Thoracic aorta (tissue), 2 donors: ENCODE results near the gene RAB30. TPM values are rescaled to one million over a fixed set of nuclear protein-coding genes. Genes with fewer than 3 reads are reported as not detected.

Experiments used
- ATAC-seq: fragments of 150-250 bp; one replicate; pipeline ENCODE4 v1.8.0; 2017; ENCODE audit warnings: low read depth; ENCODE audit not compliant: insufficient number of reproducible peaks, low FRiP score
- DNase-seq: peaks from one replicate; pipeline ENCODE4 v3.0.0-alpha.2; 2020; ENCODE audit warnings: low spot score
- H3K27ac ChIP-seq, 2 donors: fragments of 200-600 bp; sonication (generic); 1 replicate in 1 of 2; 2 replicates in 1 of 2; pipeline ENCODE4 v1.5.1; 2016; ENCODE audit warnings: mild to moderate bottlenecking in 2 of 2, moderate library complexity in 2 of 2
- H3K27me3 ChIP-seq: fragments of 200-600 bp; sonication (generic); replicated peaks from 2 replicates; pipeline ENCODE4 v1.6.0; 2016; ENCODE audit warnings: mild to moderate bottlenecking; ENCODE audit not compliant: insufficient read depth
- H3K36me3 ChIP-seq: fragments of 200-600 bp; sonication (generic); one replicate; pipeline ENCODE4 v1.5.1; 2016
- H3K4me1 ChIP-seq, 2 donors: fragments of 200-600 bp; sonication (generic); 1 replicate in 1 of 2; 2 replicates in 1 of 2; pipeline versions ENCODE4 v1.5.1 to v1.6.0; 2016; ENCODE audit warnings: low read depth in 2 of 2, mild to moderate bottlenecking in 1 of 2; ENCODE audit not compliant: control insufficient read depth in 1 of 2
- H3K4me3 ChIP-seq: fragments of 200-600 bp; sonication (generic); 2 replicates; pipeline ENCODE4 v1.5.1; 2016; ENCODE audit warnings: mild to moderate bottlenecking
- H3K9me3 ChIP-seq: fragments of 200-600 bp; sonication (generic); 2 replicates; pipeline ENCODE4 v1.5.1; 2016
- total RNA-seq, 2 donors: library from RNA; depleted of rRNA; stranded (reverse); fragments of >200 nt; gene quantifications; one replicate each; pipeline versions ENCODE4 v1.1.0 to v1.2.3, GENCODE V29; 2016
- TF ChIP-seq, protein P1 (sequence below): fragments of 200-600 bp; sonication (generic); IDR thresholded peaks from one replicate; pipeline ENCODE4 v1.5.1; 2019; ENCODE audit warnings: antibody characterized with exemption

Gene RAB30
- total RNA-seq, 2 donors from 2014 or later, result 16.6 to 25.7 TPM

DNA sequence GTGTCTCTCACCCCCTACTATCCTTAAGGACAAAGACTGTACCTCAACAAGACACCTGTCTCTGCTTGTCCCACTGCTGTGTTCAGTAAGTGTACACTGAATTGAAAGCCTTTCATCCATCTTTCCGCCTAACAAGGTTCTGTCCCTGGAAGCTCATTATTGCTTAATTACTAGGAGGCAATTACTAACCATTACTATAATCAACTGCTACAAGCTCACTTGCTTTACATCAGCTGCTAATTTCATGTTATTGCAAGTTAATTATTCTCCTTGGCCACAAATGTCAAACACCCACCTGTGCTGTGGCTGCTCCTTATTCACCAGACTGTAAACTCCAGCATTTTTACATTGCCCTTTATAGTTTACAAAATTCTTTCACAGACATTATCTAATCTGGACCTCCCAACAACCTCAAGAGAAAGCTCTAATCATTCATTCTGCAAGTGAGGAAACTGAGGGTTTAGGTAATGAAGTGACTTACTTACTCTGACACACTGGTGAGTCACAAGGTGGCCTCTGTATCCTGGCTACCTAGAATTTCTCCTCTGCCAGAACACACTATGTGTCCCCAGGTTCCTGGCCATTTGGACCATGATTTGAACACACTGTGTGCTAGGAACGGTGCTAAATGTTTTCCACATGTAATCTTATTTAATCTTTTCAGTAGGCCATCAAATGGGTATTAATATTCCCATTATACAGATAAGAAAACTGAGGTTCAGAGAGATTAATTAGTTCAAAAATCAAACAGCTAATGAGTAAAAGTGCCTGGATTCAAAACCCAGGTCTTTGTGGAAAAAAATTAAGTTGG is 66.7 kb downstream of the RAB30 start:
- Histone ChIP-seq H3K4me3 (no peak overlapping the region), H3K27ac (no peak overlapping the region), H3K4me1 (peaks cover 18 to 27% of the 10 kb centered on the region in 2 donors), H3K36me3 (no peaks in the 10 kb centered on the region), H3K27me3 (no peaks in the 10 kb centered on the region), H3K9me3 (no peaks in the 10 kb centered on the region)
- DNase-seq, result no peak
- TF ChIP-seq, protein P1, sequence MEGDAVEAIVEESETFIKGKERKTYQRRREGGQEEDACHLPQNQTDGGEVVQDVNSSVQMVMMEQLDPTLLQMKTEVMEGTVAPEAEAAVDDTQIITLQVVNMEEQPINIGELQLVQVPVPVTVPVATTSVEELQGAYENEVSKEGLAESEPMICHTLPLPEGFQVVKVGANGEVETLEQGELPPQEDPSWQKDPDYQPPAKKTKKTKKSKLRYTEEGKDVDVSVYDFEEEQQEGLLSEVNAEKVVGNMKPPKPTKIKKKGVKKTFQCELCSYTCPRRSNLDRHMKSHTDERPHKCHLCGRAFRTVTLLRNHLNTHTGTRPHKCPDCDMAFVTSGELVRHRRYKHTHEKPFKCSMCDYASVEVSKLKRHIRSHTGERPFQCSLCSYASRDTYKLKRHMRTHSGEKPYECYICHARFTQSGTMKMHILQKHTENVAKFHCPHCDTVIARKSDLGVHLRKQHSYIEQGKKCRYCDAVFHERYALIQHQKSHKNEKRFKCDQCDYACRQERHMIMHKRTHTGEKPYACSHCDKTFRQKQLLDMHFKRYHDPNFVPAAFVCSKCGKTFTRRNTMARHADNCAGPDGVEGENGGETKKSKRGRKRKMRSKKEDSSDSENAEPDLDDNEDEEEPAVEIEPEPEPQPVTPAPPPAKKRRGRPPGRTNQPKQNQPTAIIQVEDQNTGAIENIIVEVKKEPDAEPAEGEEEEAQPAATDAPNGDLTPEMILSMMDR, result no peak
- ATAC-seq, result no peak

DNA sequence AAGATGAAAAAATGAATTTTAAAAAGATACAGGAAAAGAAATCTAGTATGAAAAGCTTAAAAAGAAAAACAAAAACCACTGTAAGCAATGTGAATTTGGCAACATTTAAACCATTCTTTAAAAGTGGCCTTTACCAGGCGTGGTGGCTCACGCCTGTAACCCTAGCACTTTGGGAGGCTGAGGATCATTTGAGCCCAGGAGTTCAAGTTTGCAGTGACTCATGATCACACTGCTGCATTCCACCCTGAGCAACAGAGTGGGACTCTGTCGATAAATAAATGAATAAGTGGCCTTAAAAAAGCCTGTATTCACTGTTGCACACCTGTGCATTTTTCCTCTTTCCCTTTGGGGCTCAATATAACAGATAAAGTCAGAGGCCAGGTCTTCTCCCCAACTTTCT is 69.2 kb downstream of the RAB30 start:
- DNase-seq, result no peak
- ATAC-seq, result no peak
- Histone ChIP-seq H3K27me3 (no peaks in the 10 kb centered on the region), H3K36me3 (no peaks in the 10 kb centered on the region), H3K4me3 (no peak overlapping the region), H3K4me1 (peaks cover 7 to 19% of the 10 kb centered on the region in 2 donors), H3K9me3 (no peaks in the 10 kb centered on the region), H3K27ac (no peak overlapping the region)
- TF ChIP-seq, protein P1, result no peak

DNA sequence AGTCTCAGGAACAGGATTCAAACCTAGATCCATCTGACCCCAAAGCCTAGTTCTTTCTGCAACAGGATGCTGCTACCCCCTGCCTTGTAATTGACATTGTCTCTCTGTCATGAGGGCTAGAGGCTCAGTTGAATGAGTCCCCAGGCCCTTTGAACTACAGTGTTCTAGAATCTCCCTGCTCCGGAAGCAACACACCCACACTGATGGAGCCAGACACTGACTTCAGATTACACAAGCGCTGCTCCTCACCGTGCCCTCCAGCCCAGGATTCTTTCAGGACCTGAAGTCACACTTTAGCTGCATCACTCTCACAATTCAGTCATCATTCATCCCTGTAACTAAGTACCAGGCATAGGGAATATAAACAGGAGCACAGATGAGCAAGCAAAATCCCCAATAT is 69.6 kb downstream of the RAB30 start:
- no peak for ATAC-seq
- Histone ChIP-seq H3K9me3 (no peaks in the 10 kb centered on the region), H3K36me3 (no peaks in the 10 kb centered on the region), H3K4me3 (no peak overlapping the region), H3K27me3 (no peaks in the 10 kb centered on the region), H3K27ac (no peak overlapping the region), H3K4me1 (peaks cover 4 to 19% of the 10 kb centered on the region in 2 donors)
- DNase-seq, result no peak
- TF ChIP-seq, protein P1, result no peak

DNA sequence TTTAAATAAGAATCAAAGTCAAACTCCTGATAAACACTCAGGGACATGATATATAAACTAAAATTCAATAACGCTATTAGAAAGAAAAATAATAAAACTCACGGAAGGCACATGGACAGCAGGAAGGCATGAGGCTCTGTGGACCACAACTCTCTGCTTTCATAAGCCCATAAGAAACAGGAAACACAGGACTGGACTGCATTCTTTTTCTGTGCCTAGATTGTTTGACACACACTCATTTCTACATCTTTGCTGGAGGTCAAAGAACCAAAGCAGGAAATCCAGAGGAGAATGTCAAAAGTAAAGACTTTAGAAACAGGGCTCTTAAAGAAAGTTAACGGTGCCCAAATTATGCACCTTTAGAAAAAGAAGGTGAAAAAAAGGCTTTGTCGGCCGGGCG is 71.3 kb downstream of the RAB30 start:
- TF ChIP-seq, protein P1, result no peak
- H3K27me3 ChIP-seq, result no peaks in the 10 kb centered on the region
- no peaks in the 10 kb centered on the region for H3K9me3 ChIP-seq
- no peak for ATAC-seq
- DNase-seq, result no peak
- no peak overlapping the region for H3K4me3 ChIP-seq
- H3K4me1 ChIP-seq, result peaks cover 0 to 20% of the 10 kb centered on the region in 2 donors
- H3K36me3 ChIP-seq, result no peaks in the 10 kb centered on the region
- no peak overlapping the region for H3K27ac ChIP-seq

DNA sequence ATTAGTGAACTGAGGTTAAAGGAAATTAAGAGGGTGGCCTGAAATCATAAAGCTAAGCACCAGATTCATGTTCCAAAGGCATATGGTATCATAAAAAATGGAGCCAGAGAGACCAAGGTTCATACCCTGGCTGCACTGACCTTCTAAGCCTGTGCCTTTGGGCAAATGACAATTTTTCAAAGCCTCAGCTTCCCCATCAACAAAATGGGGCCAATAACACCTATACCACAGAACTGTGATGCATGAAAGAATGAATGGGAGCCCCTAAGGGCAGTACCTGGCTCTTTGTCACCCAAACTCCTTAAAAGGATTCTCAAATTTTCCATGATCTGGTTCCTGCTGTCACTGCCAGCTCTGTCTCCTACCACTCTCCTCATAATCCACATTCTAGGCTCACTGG is 72.5 kb downstream of the RAB30 start:
- ATAC-seq, result no peak
- no peak overlapping the region for H3K4me3 ChIP-seq
- no peaks in the 10 kb centered on the region for H3K36me3 ChIP-seq
- H3K27me3 ChIP-seq, result no peaks in the 10 kb centered on the region
- no peak overlapping the region for H3K27ac ChIP-seq
- no peaks in the 10 kb centered on the region for H3K9me3 ChIP-seq
- peaks cover 0 to 20% of the 10 kb centered on the region in 2 donors for H3K4me1 ChIP-seq
- no peak for DNase-seq
- TF ChIP-seq, protein P1, result no peak
